Activated CD8-positive, alpha-beta memory T cell treated with anti-CD3 and anti-CD28 coated beads for 1 hour (primary cell): ENCODE data around the gene BEND3.

Experiments
- DNase-seq, 2 donors: peaks; one replicate each; pipeline ENCODE4 v3.0.0-alpha.2; 2020; ENCODE audit warnings: low read depth in 1 of 2; ENCODE audit errors: extremely low read depth in 1 of 2

BEND3 gene

DNA sequence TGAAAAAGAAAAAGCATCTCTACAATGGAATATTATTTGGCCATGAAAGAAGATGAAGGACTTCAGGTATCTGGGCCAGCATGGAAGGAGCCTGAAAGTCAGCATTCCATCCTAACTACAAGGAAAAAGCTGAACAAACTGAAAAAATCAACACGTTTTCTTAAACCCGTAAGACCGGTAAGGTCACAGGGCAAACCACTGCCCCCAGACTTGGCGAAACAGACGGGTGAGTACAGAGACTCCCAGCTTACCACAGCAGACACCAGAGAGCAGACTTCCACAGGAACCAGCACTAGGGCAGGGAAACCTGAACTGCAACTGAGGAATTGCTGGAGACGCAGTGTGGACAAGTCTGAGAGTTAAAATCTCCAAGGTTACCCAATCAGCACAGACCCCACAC is 31.4 kb downstream of the BEND3 start:
- DNase-seq: no peak

DNA sequence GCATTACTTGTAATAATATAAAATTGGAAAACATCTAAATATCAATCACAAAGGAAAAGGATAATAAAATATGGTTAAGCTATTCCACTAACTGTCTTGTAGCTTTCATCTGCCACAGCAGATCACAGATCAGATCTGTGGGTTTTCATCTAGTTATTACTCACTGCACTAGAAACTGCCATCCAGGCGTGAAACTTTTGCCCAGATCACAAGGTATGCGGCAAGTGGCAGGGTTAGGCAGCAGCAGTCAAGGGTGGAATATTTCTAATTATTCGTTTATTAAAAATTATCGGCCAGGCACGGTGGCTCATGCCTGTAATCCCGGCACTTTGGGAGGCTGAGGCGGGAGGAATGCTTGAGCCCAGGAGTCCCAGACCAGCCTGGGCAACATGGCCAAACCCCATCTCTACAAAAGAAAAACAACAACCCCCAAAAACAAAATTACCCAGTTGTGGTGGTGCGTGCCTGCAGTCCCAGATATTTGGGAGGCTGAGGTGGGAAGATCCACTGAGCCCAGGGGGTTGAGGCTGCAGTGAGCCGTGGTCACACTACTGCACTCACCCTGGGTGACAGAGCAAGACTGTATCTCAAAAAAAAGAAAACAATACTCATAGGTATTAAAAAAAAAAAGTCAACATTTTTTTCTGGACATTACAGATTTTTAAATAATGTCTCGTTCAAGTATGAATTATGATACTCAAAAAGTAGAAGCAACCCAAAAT is 32.1 kb downstream of the BEND3 start:
- DNase-seq: no peak

DNA sequence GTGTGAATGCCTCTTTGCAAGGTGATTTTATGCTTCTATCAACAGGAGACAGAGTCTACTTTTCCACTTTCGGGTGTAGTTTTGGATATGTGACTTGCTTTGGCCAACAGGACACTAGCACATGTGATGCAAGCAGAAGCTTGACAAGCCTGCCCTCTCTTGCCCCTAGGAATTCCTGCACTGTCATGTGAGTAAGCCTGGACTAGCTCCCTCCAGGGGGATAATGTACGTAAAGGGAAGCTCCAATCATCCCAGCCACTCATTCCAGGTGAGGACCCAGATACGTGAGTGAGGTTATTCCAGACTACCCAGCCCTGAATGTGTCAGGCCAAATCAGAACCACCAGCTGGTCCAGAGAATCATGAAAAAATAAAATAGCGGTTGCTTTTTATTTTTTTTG is 33.3 kb downstream of the BEND3 start:
- DNase-seq: no peak

DNA sequence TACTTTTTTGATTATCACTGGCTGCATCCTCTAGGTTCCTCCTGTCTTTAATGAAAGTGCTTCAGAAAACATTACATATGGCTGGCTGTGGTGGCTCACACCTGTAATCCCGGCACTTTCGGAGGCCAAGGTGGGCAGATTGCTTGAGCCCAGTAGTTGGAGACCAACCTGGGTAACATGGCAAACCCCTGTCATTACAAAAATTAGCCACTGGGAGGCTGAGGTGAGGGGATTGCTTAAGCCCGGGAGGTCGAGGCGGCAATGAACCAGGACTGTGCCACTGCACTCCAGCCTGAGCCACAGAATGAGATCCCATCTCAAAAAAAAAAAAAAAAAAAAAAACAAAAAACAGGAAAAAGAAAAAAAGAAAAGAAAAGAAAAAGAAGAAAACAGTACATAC is 35.3 kb downstream of the BEND3 start:
- no peak for DNase-seq

DNA sequence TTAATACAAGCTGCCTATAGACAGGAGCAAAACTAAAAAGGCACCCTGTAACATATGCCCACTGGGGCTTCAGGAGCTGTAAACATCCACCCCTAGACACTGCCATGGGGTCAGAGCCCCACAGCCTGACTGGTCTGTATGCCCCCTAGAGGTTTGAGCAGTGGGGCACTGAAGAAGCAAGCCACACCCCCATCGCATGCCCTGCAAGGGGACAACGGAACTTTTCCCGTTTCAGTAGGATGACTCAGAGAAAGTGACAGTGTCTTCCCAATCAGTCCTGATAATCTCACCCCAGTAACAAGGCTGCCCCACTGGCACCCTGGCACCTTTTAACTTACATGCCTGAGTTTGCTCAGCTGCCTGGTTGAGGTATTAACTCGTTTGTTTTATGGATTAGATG is 35.9 kb downstream of the BEND3 start:
- no peak for DNase-seq

DNA sequence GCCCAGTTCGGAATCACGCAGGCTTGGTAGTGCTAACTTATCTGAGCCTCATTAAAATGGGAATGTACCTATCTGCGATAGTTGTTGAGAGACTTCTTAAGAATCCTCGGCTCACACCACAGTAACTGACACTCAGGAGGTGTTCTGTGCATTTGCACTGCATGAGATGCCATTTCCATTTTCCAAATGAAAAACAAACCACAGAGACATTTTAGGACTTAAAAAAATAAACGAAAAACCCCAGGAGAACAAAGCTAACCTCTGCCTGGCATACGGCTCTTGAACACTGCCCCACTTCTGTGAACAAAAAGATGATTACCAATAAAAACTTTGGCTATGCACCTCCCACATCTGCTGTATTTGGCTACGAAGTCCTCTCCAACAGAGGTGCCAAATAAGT is 37.6 kb downstream of the BEND3 start:
- no peak for DNase-seq

DNA sequence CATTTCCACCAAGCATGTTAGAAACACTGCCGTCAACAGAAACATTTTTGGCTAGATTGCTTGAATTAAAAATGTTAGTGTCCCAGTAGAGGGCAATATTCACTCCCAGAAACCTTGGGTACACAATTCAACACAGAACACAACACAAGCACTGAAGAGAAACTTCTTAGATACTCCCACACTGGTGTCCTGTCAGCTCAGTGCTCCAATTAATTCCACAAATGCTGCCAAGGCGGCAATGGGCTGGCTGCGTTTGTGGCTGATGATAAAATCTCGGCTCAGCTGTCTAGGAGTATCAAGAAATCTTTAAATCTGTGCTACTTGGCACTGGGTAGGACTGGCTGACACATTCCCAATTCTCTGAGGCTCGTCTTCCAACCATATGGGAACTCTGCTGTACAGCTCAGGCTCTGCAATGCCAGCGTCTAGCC is 39.3 kb downstream of the BEND3 start:
- DNase-seq: no peak

DNA sequence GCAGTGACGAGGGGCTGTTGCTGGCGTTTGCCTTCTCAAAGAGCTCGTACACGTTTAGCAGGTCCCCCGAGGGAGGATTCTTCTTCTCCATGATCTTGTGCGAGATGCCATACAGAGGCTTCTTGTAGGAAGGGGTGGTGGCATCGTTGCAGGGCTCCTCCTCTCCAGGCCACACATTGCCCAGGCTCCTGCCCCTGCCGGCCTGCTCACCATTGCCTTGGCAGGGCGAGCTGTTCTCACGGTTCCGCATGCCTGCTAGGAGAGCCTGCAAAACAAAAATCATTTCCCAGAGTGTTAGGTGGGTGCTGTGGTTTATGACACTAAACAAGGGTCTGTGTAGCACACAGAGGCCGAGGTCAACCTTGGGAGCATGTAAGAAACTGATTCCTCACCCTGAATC is 44.6 kb downstream of the BEND3 start:
- no peak for DNase-seq

DNA sequence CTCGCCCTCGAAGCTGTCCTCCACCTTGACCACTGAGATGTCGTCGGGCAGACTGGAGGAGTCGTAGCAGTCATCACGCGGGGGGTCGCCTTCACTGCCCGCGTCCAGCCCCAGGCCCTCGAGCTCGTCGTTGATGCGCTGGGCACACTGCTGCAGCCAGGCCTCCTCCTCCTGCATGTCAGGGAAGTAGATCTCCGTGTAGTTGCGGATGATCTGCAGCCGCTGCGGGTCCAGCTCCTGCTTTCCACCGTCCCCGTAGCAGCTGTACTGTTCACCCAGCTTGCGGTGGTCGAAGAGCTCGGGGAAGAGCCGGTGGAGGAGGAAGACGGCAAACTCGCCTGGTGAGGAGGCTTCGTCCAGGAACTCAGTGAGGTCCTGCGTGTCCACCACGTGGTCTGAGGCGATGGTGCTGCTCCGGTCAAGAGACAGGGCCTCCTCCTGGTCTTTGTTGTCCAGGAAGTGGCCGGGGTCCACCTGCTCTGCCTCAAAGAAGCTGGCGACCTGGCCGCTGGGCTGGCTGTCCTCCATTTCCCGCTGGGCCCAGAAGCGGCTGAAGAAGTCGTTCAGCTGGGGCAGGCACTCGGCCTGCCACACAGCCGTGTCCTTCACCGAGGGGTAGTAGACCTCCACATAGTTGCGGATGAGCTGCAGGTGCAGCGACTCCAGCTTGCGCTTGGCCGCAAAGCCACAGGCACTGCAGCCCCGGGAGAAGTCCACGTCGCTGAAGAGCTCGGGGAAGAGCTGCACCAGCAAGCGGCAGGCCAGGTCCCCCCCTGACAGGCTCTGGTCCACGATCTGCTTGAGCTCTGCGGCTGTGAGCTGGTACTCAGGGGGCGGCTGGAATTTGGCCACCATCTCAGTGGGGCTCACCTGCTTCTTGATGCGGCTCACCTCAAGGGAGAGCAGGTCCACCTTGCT is 45.4 kb downstream of the BEND3 start:
- DNase-seq: no peak

DNA sequence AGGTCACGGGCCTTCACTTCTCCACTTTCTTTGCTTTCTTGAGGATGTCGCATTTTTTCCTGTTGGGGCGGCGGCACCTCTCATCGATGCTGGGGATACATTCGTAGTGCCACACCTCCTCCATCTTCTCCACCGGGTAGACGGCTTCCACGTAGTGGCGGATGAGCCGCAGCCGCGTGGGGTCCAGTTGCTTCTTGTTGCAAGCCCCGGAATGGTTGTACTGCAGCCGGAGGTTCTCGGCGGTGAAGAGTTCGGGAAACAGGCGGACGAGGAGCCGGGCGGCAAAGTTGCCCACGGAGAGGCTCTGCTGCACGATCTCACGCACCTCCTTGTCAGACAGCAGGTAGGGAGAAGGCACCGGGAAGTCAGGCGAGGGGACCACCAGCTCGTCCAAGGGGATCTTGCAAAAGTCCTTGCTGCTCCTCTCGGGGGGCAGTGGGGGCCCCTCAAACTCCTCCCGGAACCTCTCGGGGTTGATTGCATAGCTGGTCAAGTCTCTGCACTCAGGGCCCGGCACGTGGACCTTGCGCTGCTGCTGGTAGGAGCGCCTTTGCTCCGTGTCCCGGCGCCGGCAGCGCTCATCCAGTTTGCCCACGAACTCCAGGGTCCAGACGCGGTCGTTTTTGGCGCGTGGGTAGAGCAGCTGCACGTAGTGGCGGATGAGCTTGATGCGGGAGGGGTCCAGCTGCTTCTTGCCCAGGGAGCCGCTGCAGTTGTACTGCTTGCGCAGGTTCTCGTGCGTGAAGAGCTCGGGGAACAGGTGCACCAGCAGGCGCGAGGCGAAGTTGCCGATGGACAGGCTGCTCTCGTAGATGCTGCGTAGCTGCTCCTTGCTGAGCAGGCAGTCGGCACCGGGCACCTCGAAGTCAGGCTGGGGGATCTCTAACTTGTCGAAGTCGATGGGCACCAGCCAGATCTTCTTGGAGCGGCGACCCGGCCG is 46.4 kb downstream of the BEND3 start:
- DNase-seq: no peak

DNA sequence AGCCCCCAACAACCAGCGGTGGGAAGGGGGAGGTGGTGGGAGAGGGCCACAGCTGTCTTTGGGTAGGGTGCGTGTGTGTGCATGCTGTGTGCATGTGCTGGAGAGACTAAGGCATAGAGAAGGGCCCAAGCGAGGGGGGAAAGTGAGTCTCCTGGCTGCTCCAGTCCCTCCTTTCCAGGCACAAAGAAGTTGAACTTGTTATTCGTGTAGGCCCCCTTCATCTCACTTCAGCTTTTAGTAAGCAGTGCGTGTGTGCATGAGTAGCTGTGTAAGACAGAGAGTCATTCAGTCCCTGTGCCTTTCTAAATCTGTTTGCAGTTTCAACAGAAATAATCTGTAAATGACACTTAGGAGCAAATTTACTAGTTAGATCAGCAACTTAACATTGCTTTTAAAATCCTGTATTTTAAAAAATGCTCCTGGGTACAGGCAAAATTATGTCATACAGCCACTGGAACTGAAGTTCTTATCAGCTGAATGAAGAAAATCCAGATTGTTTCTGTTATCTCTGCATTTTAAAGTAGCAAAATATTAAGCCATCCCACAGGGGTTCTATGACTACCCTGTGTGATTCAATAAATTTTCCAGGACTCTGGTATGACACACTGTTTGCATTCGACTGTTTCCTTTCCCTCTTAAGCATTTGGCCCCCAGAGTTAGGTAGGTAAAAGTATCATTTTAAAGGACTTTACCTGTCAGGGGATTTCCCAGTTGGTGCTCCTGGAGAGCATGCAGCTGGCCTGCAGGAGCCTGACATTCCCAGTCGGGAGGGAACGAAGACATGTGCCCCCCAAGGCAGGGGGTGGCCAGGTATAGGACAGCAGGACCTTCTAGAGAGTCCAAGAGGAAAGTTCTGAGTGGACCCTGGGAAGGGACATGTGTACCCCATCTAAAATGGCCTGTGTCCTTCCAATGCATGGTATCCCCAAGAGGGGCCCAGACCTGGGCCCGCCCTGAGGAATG is 48.3 kb downstream of the BEND3 start:
- no peak for DNase-seq

DNA sequence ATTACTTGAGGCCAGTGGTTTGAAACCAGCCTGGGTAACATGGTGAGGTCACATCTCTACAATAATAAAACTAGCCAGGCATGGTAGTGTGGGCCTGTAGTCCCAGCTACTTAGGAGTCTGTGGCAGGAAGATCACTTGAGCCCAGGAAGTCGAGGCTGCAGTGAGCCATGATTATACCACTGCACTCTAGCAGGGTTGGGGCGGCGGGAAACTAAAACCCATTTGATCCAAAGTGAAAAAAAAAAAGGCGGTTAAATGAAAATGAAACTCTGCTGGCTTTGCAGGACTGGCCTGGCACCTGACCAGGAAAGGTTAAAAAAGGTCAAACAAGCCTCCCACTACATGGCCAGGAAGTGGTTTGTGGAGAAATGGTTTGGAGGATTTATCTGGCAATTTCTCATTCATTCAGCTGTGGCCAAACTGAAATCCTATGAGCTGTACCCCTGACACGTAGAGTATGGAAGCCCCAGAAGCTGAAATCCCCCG is 50.7 kb downstream of the BEND3 start:
- no peak for DNase-seq

DNA sequence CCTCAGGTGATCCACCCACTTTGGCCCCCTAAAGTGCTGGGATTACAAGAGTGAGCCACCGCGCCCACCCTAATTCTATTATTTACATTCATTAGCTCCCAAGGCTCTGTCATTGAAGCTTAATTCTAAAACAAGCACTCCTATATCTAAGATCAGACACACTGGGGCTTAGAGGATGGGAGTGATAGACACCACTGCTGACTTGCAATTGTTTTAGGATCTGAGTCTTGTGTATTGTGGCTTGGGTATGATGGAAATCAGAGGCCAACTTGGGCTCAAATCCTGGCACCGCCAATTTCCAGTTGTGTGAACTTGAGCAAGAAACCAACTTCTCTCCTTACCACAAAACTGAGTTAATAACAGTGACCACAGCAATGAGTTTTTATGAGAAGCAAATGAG is 52.6 kb downstream of the BEND3 start:
- DNase-seq: no peak

DNA sequence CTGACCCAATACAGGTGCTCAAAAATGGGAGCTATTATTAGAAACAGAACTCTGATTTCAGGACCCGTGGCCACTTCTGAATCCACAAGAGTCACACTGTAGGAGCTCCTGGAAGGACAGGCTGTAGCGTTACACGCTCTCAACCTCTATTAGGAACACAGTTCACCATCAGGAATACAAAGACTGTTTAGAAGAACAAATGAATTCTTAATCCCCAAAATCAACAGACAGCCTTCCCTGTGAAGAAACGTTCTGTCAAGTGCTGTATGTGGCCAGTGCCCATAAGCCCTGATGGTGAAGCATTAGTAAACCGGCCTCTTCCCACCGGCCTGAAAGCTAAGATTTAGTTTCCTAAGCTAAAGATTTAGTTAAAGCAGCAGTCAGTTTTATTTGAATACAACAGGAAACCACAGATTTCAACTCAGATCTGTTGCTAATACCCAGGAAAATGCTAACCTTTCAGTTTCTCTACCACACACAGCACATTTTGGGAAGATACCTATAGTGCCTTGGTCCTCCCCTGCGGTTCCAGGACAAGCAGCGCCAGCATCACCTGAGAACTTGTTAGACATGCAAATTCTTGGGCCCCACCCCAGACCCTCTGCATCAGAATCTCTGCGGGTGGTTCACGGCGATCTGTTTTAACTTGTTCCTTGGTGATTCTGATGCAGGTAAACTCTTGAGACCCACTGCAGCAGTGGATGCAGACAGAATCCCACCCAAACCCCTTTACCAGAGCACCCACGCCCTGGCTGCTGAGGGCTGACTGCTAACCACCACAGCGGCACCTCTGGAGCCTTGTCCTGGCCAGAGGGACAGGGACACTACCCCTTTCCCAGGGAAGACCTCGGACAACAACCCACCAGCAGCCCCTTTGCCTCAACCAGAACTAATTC is 53.9 kb downstream of the BEND3 start:
- no peak for DNase-seq

DNA sequence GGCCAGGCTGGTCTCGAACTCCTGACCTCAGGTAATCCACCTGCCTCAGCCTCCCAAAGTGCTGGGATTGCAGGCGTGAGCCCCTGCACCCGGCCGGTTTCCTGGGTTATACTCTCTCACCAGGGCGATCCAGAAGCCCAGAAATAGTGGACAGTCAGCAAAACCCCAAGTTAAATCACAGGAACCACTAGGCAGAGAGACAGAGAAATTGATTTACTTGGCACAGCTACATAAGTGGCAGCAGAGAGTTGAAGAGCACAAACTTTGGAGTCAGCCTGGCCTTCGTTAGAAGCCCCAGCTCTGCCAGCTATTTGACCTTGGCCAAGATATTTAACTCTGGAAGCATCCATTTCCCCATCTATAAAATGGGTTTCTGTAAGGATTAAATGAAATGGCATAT is 54.6 kb downstream of the BEND3 start:
- no peak for DNase-seq

DNA sequence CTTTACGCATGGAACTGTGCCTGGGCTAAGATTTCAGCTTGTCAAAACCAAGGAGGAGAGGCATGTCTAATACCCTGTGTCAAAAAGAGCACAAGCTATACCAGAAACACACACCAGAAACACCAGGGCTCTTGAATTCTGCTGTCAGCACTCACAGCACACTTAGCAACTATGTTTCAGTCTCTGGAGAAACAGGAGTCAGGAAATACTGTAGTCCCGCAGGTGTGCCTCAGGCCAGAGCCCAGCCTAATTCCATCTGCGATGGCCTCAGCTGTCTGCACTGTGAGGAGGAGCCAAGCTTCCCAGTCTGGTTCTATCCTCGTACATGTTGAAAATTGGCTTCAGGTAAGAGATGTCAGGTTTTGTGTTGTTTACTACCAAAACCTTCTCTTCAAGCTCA is 55.7 kb downstream of the BEND3 start:
- DNase-seq: no peak

DNA sequence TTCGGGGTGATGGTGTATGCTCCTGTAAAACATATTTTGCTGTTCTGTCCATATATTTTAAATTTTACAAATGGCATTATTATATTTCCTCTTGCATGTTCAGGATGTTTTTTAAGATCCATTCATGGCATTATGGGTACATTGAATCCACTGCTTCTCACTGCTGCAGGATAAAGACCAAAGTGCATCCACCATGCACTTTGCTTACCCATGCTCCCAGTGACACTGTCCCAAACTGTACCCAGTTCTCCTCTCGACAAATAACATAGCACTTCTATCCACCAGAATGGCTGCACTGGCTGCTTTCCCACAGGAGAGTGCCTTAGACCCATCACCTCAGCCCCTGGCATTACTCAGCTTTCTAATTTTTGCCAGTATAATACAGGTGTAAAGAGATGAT is 57.6 kb downstream of the BEND3 start:
- no peak for DNase-seq

DNA sequence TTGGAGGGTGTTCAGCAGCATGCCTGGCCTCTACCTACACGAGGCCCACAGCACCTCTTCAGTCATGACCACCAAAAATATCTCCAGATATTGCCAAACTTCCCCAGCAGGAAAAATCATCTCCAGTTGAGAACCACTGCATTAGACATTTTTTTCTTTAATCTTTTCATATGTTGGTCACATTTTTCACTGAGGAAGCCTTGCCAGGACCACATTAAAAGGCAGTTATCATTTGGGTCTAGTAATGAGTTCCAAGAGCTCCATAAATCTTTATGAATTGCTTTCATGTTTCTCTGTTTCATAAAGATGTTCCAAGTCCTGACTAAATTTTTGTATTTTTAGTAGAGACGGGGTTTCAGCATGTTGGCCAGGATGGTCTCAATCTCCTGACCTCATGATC is 58.5 kb downstream of the BEND3 start:
- no peak for DNase-seq

DNA sequence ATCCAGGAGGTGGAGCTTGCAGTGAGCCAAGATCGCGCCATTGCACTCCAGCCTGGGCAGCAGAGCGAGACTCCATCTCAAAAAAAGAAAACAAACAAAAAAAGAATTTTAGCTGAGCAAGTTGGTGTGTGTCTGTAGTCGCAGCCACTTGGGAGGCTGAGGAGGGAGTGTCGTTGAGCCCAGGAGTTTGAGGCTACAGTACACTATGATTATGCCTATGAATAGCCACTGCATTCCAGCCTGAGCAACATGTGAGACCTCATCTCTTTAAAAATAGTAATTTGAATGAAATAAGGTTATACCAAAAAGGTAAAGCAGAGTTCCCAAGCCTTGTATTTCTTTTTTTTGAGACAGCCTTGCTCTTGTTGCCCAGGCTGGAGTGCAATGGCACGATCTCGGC is 67.5 kb downstream of the BEND3 start:
- DNase-seq: no peak
